Vagina (tissue), 2 donors: ENCODE measurements around the gene TNIP3. TPM values are rescaled to one million over a fixed set of nuclear protein-coding genes. Genes with fewer than 3 reads are reported as not detected.

Experiments used
- DNase-seq, 2 donors: peaks; one replicate each; pipeline ENCODE4 v3.0.0-alpha.2; 2017; ENCODE audit errors: extremely low spot score in 2 of 2
- H3K27ac ChIP-seq: fragments of 200-600 bp; sonication (generic); one replicate; pipeline ENCODE4 v1.5.1; 2019
- H3K27me3 ChIP-seq: fragments of 200-600 bp; sonication (generic); one replicate; pipeline ENCODE4 v1.5.1; 2019
- H3K36me3 ChIP-seq, 2 donors: fragments of 200-600 bp; sonication (generic); one replicate each; pipeline ENCODE4 v1.5.1; 2017 to 2019
- H3K4me1 ChIP-seq: fragments of 200-600 bp; sonication (generic); one replicate; pipeline ENCODE4 v1.5.1; 2019
- H3K4me3 ChIP-seq, 2 donors: fragments of 200-600 bp; sonication (generic); 1 replicate in 1 of 2; 2 replicates in 1 of 2; pipeline ENCODE4 v1.5.1; 2016 to 2019
- H3K9me3 ChIP-seq: fragments of 200-600 bp; sonication (generic); one replicate; pipeline ENCODE4 v1.5.1; 2019
- POLR2A ChIP-seq, 2 donors: fragments of 450-650 bp; IDR thresholded peaks; one replicate each; pipeline ENCODE4 v1.6.1; 2017; ENCODE audit warnings: antibody characterized with exemption in 2 of 2, mild to moderate bottlenecking in 2 of 2, moderate library complexity in 2 of 2
- POLR2AphosphoS5 ChIP-seq, 2 donors: sonication (generic); formaldehyde crosslinking; IDR thresholded peaks; one replicate each; pipeline ENCODE4 v1.9.0; 2017; ENCODE audit warnings: antibody characterized with exemption in 2 of 2, mild to moderate bottlenecking in 2 of 2, low read depth in 1 of 2; ENCODE audit not compliant: insufficient read depth in 1 of 2
- intact Hi-C: fragments of 100-400 bp; cut with DNase I; formaldehyde crosslinking; loops from one replicate; pipeline ENCODE4 v1.15.1; 2023
- total RNA-seq: library from RNA; depleted of rRNA; stranded (reverse); fragments of >200 nt; gene quantifications from one replicate; pipeline ENCODE4 v1.2.3, GENCODE V29; 2016
- TF ChIP-seq, protein P1 (sequence below), 3 experiments: fragments of 450-650 bp in 2 of 3; fragments of 200-600 bp in 1 of 3; sonication (generic) in 1 of 3; IDR thresholded peaks; one replicate each; pipeline ENCODE4 v1.5.1; 2017 to 2019; ENCODE audit warnings: antibody characterized with exemption in 3 of 3, mild to moderate bottlenecking in 2 of 3, moderate library complexity in 2 of 3

TNIP3 gene
- total RNA-seq, 1 donor from 2014 or later: not detected

DNA sequence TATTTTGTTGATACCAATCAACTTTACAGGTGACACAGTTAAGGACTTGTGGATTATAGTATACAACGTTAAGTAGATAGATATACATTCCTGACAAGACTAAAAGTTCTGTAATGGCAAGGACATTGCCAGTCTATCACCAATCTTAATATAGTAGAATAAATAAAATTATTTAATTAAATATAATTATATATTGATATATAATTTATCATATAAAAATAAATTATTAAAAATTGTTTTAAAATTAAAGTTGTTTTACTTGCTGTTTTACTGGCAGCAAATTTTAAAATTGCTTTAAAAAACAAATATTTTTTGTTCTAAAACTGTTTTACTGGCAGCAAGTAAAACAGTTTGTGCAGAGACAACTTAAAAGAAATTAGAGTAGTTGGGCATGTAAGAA, 18.7 kb downstream of the TNIP3 start:
- intact Hi-C loops: no loop called here
- no peaks in the 10 kb centered on the region for H3K36me3 ChIP-seq
- no peak overlapping the region for H3K27ac ChIP-seq
- no peak for TF ChIP-seq POLR2AphosphoS5 (IDR thresholded peaks at IDR 0.05; ENCODE audit: insufficient read depth in 1 of 2, low read depth in 1 of 2)
- TF ChIP-seq POLR2A (IDR thresholded peaks at IDR 0.05): no peak
- TF ChIP-seq, protein P1, sequence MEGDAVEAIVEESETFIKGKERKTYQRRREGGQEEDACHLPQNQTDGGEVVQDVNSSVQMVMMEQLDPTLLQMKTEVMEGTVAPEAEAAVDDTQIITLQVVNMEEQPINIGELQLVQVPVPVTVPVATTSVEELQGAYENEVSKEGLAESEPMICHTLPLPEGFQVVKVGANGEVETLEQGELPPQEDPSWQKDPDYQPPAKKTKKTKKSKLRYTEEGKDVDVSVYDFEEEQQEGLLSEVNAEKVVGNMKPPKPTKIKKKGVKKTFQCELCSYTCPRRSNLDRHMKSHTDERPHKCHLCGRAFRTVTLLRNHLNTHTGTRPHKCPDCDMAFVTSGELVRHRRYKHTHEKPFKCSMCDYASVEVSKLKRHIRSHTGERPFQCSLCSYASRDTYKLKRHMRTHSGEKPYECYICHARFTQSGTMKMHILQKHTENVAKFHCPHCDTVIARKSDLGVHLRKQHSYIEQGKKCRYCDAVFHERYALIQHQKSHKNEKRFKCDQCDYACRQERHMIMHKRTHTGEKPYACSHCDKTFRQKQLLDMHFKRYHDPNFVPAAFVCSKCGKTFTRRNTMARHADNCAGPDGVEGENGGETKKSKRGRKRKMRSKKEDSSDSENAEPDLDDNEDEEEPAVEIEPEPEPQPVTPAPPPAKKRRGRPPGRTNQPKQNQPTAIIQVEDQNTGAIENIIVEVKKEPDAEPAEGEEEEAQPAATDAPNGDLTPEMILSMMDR (IDR thresholded peaks at IDR 0.05): no peak
- H3K9me3 ChIP-seq: no peaks in the 10 kb centered on the region
- H3K4me1 ChIP-seq: no peaks in the 10 kb centered on the region
- DNase-seq: no peak
- H3K27me3 ChIP-seq: no peaks in the 10 kb centered on the region
- no peak overlapping the region for H3K4me3 ChIP-seq

GRCh38 chr4:121144021-121144420, 20.1 kb downstream of the TNIP3 start:
- no peak for DNase-seq
- Histone ChIP-seq H3K27ac (no peak overlapping the region), H3K9me3 (no peaks in the 10 kb centered on the region), H3K27me3 (no peaks in the 10 kb centered on the region), H3K36me3 (no peaks in the 10 kb centered on the region), H3K4me3 (no peak overlapping the region), H3K4me1 (no peaks in the 10 kb centered on the region)
- TF ChIP-seq, protein P1 (IDR thresholded peaks at IDR 0.05): no peak
- TF ChIP-seq POLR2AphosphoS5 (IDR thresholded peaks at IDR 0.05; ENCODE audit: insufficient read depth in 1 of 2, low read depth in 1 of 2): no peak
- no peak for TF ChIP-seq POLR2A (IDR thresholded peaks at IDR 0.05)
- intact Hi-C loops: no loop called here

DNA sequence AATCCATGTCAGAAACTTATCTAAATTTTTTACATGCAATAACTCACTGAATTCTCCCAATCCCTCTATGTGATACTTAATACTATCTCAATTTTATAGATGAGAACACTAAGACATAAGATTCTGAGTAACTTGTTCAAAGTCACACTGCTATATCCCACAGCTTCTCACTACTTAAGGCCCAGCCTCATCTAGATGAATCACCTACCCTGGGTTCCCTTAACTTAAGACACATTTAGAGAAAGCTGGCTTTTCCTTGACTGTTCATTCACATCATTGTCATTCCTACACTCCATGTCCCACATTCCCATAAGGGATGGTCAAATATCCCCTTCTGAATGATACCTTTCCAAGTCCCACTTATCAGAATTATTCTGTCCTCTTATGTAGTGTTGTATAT, 21.0 kb downstream of the TNIP3 start:
- Histone ChIP-seq H3K27me3 (no peaks in the 10 kb centered on the region), H3K36me3 (no peaks in the 10 kb centered on the region), H3K27ac (no peak overlapping the region), H3K9me3 (no peaks in the 10 kb centered on the region), H3K4me1 (no peaks in the 10 kb centered on the region), H3K4me3 (no peak overlapping the region)
- no peak for DNase-seq
- intact Hi-C loops: no loop called here
- TF ChIP-seq, protein P1 (IDR thresholded peaks at IDR 0.05): no peak
- TF ChIP-seq POLR2AphosphoS5 (IDR thresholded peaks at IDR 0.05; ENCODE audit: insufficient read depth in 1 of 2, low read depth in 1 of 2) (no peak), POLR2A (IDR thresholded peaks at IDR 0.05) (no peak)

DNA sequence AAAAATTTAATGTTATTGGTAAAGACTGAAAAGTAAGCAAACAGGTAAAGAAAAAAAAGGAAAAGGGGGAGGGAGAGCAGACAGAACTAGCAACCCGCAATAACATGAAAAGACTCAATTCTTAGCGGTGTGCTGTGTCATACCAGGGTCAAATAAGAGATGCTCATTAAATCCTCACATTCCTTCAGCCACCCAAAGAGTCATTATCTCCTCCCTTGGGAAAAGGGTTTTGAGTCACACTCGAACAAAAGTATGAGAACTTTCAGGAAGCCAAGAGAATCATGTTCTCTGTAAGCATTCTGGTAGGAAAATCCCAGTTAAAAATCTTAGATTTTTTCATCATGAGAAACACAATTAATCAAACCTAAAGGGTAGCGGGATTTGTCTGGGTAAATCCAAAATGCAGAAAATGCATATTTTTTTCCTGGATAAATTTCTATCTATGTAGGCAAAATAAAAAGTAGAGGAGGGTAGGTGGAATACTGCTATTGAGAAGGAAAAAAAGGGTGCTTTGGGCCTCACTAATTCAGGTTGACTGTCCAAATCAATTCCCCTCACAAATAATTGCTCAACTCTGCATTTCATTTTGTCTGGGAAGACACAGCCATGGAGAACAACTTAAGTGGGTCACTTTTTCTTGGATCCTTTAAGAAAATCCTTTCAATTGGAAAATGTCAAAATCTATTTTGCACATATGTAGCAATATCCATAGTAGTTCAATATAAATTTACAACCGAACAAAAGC, 23.2 kb downstream of the TNIP3 start:
- no peaks in the 10 kb centered on the region for H3K36me3 ChIP-seq

GRCh38 chr4:121139533-121140222, 24.4 kb downstream of the TNIP3 start:
- Histone ChIP-seq H3K27me3 (no peaks in the 10 kb centered on the region), H3K9me3 (no peaks in the 10 kb centered on the region), H3K4me1 (no peaks in the 10 kb centered on the region), H3K4me3 (no peak overlapping the region), H3K36me3 (no peaks in the 10 kb centered on the region), H3K27ac (no peak overlapping the region)
- no peak for DNase-seq
- TF ChIP-seq, protein P1 (IDR thresholded peaks at IDR 0.05): no peak
- TF ChIP-seq POLR2A (IDR thresholded peaks at IDR 0.05): no peak
- TF ChIP-seq POLR2AphosphoS5 (IDR thresholded peaks at IDR 0.05; ENCODE audit: insufficient read depth in 1 of 2, low read depth in 1 of 2): no peak
- intact Hi-C loops: no loop called here

More for the DNA sequence above, 23.2 kb downstream of the TNIP3 start:
- intact Hi-C loops: no loop called here
- no peak for TF ChIP-seq POLR2A (IDR thresholded peaks at IDR 0.05)
- Histone ChIP-seq H3K9me3 (no peaks in the 10 kb centered on the region), H3K27me3 (no peaks in the 10 kb centered on the region), H3K4me1 (no peaks in the 10 kb centered on the region), H3K4me3 (no peak overlapping the region), H3K27ac (no peak overlapping the region)
- DNase-seq: no peak
